Measurements from ENCODE around the gene FOXP2.
A peak's percentile ranks its signal among the peaks of the same experiment; 100 is the strongest.
"Not testable (repeated sequence)": the region's sequence is repeated elsewhere in the genome, so short reads cannot be mapped to it uniquely, and the experiment has no call there.

The FOXP2 gene

GRCh38 chr7:114422507-114423501, 8.2 kb downstream of the FOXP2 start:
- no peak for DNase-seq (ENCODE audit: low spot score)

- DNase-seq (ENCODE audit: low spot score), result no peak
Measured at GRCh38 chr7:114426382-114426781, 11.8 kb downstream of the FOXP2 start.

- DNase-seq (ENCODE audit: low spot score), result no peak
Measured at GRCh38 chr7:114426824-114427223, 12.2 kb downstream of the FOXP2 start.

GRCh38 chr7:114428211-114428610, 13.6 kb downstream of the FOXP2 start:
- DNase-seq (ENCODE audit: low spot score), result no peak

GRCh38 chr7:114431189-114431588, 16.6 kb downstream of the FOXP2 start:
- no peak for DNase-seq (ENCODE audit: low spot score)

- DNase-seq (ENCODE audit: low spot score), result no peak
Measured at GRCh38 chr7:114432061-114432460, 17.4 kb downstream of the FOXP2 start.

GRCh38 chr7:114432703-114433102, 18.1 kb downstream of the FOXP2 start:
- DNase-seq (ENCODE audit: low spot score), result no peak

GRCh38 chr7:114439581-114439980, 25.0 kb downstream of the FOXP2 start:
- no peak for DNase-seq (ENCODE audit: low spot score)

- DNase-seq (ENCODE audit: low spot score), result not testable (repeated sequence)
Measured at GRCh38 chr7:114440927-114441326, 26.3 kb downstream of the FOXP2 start.

GRCh38 chr7:114444196-114444595, 29.6 kb downstream of the FOXP2 start:
- DNase-seq (ENCODE audit: low spot score), result no peak

- DNase-seq (ENCODE audit: low spot score), result no peak
Measured at GRCh38 chr7:114450431-114450830, 35.8 kb downstream of the FOXP2 start.

- DNase-seq (ENCODE audit: low spot score), result no peak
Measured at GRCh38 chr7:114459574-114459973, 45.0 kb downstream of the FOXP2 start.

GRCh38 chr7:114460021-114460420, 45.4 kb downstream of the FOXP2 start:
- no peak for DNase-seq (ENCODE audit: low spot score)

- DNase-seq (ENCODE audit: low spot score), result no peak
Measured at GRCh38 chr7:114466917-114467316, 52.3 kb downstream of the FOXP2 start.

GRCh38 chr7:114468844-114469243, 54.2 kb downstream of the FOXP2 start:
- DNase-seq (ENCODE audit: low spot score), result no peak

GRCh38 chr7:114472896-114473512, 58.4 kb downstream of the FOXP2 start:
- DNase-seq (ENCODE audit: low spot score), result no peak

- no peak for DNase-seq (ENCODE audit: low spot score)
Measured at GRCh38 chr7:114478384-114478783, 63.8 kb downstream of the FOXP2 start.

- peak; percentile 16 for DNase-seq (ENCODE audit: low spot score)
Measured at GRCh38 chr7:114481999-114482398, 67.4 kb downstream of the FOXP2 start.

- DNase-seq (ENCODE audit: low spot score), result no peak
Measured at GRCh38 chr7:114484226-114484625, 69.6 kb downstream of the FOXP2 start.

GRCh38 chr7:114487174-114487573, 72.6 kb downstream of the FOXP2 start:
- no peak for DNase-seq (ENCODE audit: low spot score)

GRCh38 chr7:114488696-114489095, 74.1 kb downstream of the FOXP2 start:
- peak; percentile 9 for DNase-seq (ENCODE audit: low spot score)

- DNase-seq (ENCODE audit: low spot score), result not testable (repeated sequence)
Measured at GRCh38 chr7:114497491-114497890, 82.9 kb downstream of the FOXP2 start.

All from kidney capillary endothelial cell (primary cell).